GM21717 (cell line): ENCODE results near the gene MYO6.

Experiments
- ATAC-seq: cut with Tn5 transposase; IDR thresholded peaks from one replicate; pipeline ENCODE4 v1.9.1; 2021; ENCODE audit warnings: mild to moderate bottlenecking, moderate library complexity; ENCODE audit not compliant: unreplicated experiment

Gene MYO6

GRCh38 chr6:75940564-75940963, 191.5 kb downstream of the MYO6 start:
- no peak for ATAC-seq

GRCh38 chr6:75941509-75941908, 192.5 kb downstream of the MYO6 start:
- ATAC-seq, result no peak

GRCh38 chr6:75943381-75943780, 194.3 kb downstream of the MYO6 start:
- ATAC-seq, result no peak

GRCh38 chr6:75946146-75946831, 197.2 kb downstream of the MYO6 start:
- ATAC-seq, result no peak

GRCh38 chr6:75947935-75948334, 198.9 kb downstream of the MYO6 start:
- no peak for ATAC-seq

- no peak for ATAC-seq
Observed at GRCh38 chr6:75952128-75952527, 203.1 kb downstream of the MYO6 start.

- ATAC-seq, result no peak
Observed at GRCh38 chr6:75963569-75963968, 214.5 kb downstream of the MYO6 start.

GRCh38 chr6:75968143-75968542, 219.1 kb downstream of the MYO6 start:
- no peak for ATAC-seq
